ENCODE data around the gene ZNF516.

DNA sequence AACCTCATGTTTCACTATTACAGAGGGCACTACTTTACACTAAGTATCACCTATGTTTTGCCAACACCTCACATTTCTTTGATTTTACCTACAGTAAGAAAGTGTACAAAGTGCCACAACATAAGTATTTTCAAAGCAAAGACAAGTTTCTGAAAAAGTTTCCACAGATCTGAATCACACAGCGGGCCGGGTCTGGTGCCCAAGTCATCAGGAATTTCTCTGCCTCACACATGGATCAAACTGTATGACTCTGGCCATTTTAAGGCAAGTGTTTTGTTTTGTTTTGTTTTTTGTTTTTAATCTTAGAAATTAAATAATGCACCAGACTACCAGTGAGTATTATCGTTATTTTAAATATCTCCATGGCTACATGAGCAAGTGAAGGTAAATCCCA lies 73.4 kb downstream of the ZNF516 start:
- TF ChIP-seq EZH2 (IDR thresholded peaks at IDR 0.05; ENCODE audit: borderline replicate concordance, low read length), result no peak
- TF ChIP-seq, protein P1, sequence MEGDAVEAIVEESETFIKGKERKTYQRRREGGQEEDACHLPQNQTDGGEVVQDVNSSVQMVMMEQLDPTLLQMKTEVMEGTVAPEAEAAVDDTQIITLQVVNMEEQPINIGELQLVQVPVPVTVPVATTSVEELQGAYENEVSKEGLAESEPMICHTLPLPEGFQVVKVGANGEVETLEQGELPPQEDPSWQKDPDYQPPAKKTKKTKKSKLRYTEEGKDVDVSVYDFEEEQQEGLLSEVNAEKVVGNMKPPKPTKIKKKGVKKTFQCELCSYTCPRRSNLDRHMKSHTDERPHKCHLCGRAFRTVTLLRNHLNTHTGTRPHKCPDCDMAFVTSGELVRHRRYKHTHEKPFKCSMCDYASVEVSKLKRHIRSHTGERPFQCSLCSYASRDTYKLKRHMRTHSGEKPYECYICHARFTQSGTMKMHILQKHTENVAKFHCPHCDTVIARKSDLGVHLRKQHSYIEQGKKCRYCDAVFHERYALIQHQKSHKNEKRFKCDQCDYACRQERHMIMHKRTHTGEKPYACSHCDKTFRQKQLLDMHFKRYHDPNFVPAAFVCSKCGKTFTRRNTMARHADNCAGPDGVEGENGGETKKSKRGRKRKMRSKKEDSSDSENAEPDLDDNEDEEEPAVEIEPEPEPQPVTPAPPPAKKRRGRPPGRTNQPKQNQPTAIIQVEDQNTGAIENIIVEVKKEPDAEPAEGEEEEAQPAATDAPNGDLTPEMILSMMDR (IDR thresholded peaks at IDR 0.05; ENCODE audit: low read length), result no peak

All from OCI-LY1 (cell line).